Neural cell (in vitro differentiated cells): ENCODE data around the gene MS4A1.

Experiments used
- CTCF ChIP-seq: fragments of 450-650 bp; IDR thresholded peaks from 2 replicates; pipeline ENCODE4 v1.5.1; 2014; ENCODE audit warnings: antibody characterized with exemption, mild to moderate bottlenecking, moderate library complexity; ENCODE audit not compliant: poor library complexity, severe bottlenecking
- EZH2 ChIP-seq: fragments of 200-600, 300-800 bp; shearing (Covaris generic), sonication (generic); IDR thresholded peaks from 2 replicates; pipeline ENCODE4 v1.6.1; 2014; ENCODE audit warnings: antibody characterized with exemption, low read length, borderline replicate concordance, mild to moderate bottlenecking; ENCODE audit not compliant: insufficient read depth, poor library complexity, severe bottlenecking
- MXI1 ChIP-seq: fragments of 450-650 bp; conservative IDR thresholded peaks from 2 replicates; pipeline ENCODE4 v1.6.1; 2014; ENCODE audit warnings: antibody characterized with exemption, mild to moderate bottlenecking; ENCODE audit not compliant: poor library complexity, severe bottlenecking
- POLR2AphosphoS5 ChIP-seq: IDR thresholded peaks from 2 replicates; pipeline ENCODE4 v1.6.1; 2012
- RAD21 ChIP-seq: fragments of 450-650 bp; conservative IDR thresholded peaks from 2 replicates; pipeline ENCODE4 v1.6.1; 2014; ENCODE audit warnings: antibody characterized with exemption, mild to moderate bottlenecking, moderate library complexity
- SMC3 ChIP-seq: fragments of 450-650 bp; conservative IDR thresholded peaks from 2 replicates; pipeline ENCODE4 v1.6.1; 2014; ENCODE audit warnings: antibody characterized with exemption, mild to moderate bottlenecking, moderate library complexity; ENCODE audit not compliant: poor library complexity
- TAF1 ChIP-seq: IDR thresholded peaks from 2 replicates; pipeline ENCODE4 v1.6.1; 2012; ENCODE audit warnings: low read depth

DNA sequence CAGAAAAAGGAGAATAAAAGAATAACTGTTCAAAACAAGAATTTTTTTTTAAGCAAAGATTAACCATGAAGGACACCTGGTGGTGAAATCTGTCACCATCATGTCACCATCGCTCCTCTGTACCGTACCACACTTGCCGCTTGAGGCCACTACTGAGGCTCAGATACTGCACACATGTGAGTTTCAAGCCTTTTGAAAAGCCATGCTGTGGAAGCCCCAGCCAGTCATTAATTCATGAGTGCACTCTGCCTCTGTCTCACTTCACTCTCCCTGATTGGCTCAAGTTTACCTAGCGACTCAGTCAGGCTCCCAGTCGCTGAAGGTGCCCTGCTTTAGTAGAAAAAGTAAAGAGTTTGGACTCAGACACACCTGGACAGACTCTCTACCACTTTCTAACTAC lies 30.3 kb downstream of the MS4A1 start:
- TF ChIP-seq CTCF (peak; percentile 48), SMC3 (peak; percentile 34), RAD21 (peak; percentile 19), EZH2 (no peak), POLR2AphosphoS5 (no peak), TAF1 (no peak), MXI1 (no peak)
